ENCODE results near the gene PLEKHA4.

PLEKHA4 gene

GRCh38 chr19:48802623-48803022 is 65.8 kb downstream of the PLEKHA4 start:
- no peak for TF ChIP-seq TAF1 (IDR thresholded peaks at IDR 0.05; ENCODE audit: borderline replicate concordance, insufficient read depth, low read length)
- TF ChIP-seq POLR2AphosphoS5 (IDR thresholded peaks at IDR 0.05; ENCODE audit: low read depth, low read length) = no peak
- no peak for TF ChIP-seq FOXP2 (optimal IDR thresholded peaks at IDR 0.05; ENCODE audit: borderline replicate concordance, extremely low read depth, extremely low read length, insufficient read depth)
- TF ChIP-seq SIN3A (IDR thresholded peaks at IDR 0.05; ENCODE audit: borderline replicate concordance, insufficient read depth, low read length) = no peak
- no peak for TF ChIP-seq REST (IDR thresholded peaks at IDR 0.05; ENCODE audit: insufficient read depth in 1 of 2, low read depth in 2 of 2, low read length in 2 of 2)

GRCh38 chr19:48799358-48800300 is 68.8 kb downstream of the PLEKHA4 start:
- TF ChIP-seq FOXP2 (optimal IDR thresholded peaks at IDR 0.05; ENCODE audit: borderline replicate concordance, extremely low read depth, extremely low read length, insufficient read depth) (no peak), POLR2AphosphoS5 (IDR thresholded peaks at IDR 0.05; ENCODE audit: low read depth, low read length) (no peak), TAF1 (IDR thresholded peaks at IDR 0.05; ENCODE audit: borderline replicate concordance, insufficient read depth, low read length) (no peak), SIN3A (IDR thresholded peaks at IDR 0.05; ENCODE audit: borderline replicate concordance, insufficient read depth, low read length) (no peak), REST (IDR thresholded peaks at IDR 0.05; ENCODE audit: insufficient read depth in 1 of 2, low read depth in 2 of 2, low read length in 2 of 2) (no peak)

- TF ChIP-seq SIN3A (IDR thresholded peaks at IDR 0.05; ENCODE audit: borderline replicate concordance, insufficient read depth, low read length) (no peak), FOXP2 (optimal IDR thresholded peaks at IDR 0.05; ENCODE audit: borderline replicate concordance, extremely low read depth, extremely low read length, insufficient read depth) (no peak), TAF1 (IDR thresholded peaks at IDR 0.05; ENCODE audit: borderline replicate concordance, insufficient read depth, low read length) (no peak), POLR2AphosphoS5 (IDR thresholded peaks at IDR 0.05; ENCODE audit: low read depth, low read length) (no peak), REST (IDR thresholded peaks at IDR 0.05; ENCODE audit: insufficient read depth in 1 of 2, low read depth in 2 of 2, low read length in 2 of 2) (no peak)
Observed at GRCh38 chr19:48798937-48799336, 69.5 kb downstream of the PLEKHA4 start.

- no peak for TF ChIP-seq POLR2AphosphoS5 (IDR thresholded peaks at IDR 0.05; ENCODE audit: low read depth, low read length)
- TF ChIP-seq FOXP2 (optimal IDR thresholded peaks at IDR 0.05; ENCODE audit: borderline replicate concordance, extremely low read depth, extremely low read length, insufficient read depth) = no peak
- TF ChIP-seq REST (IDR thresholded peaks at IDR 0.05; ENCODE audit: insufficient read depth in 1 of 2, low read depth in 2 of 2, low read length in 2 of 2) = no peak
- no peak for TF ChIP-seq TAF1 (IDR thresholded peaks at IDR 0.05; ENCODE audit: borderline replicate concordance, insufficient read depth, low read length)
- no peak for TF ChIP-seq SIN3A (IDR thresholded peaks at IDR 0.05; ENCODE audit: borderline replicate concordance, insufficient read depth, low read length)
Observed at GRCh38 chr19:48797103-48797502, 71.3 kb downstream of the PLEKHA4 start.

Measured in PFSK-1 (cell line).